HG02798 (cell line): Measurements from ENCODE around the gene FCGR3B.
"Not testable (repeated sequence)": the region's sequence is repeated elsewhere in the genome, so short reads cannot be mapped to it uniquely, and the experiment has no call there.

Source experiments
- ATAC-seq: cut with Tn5 transposase; IDR thresholded peaks from one replicate; pipeline ENCODE4 v1.9.1; 2021; ENCODE audit warnings: mild to moderate bottlenecking; ENCODE audit not compliant: unreplicated experiment, poor library complexity

FCGR3B gene

GRCh38 chr1:161631076-161631475 is at the start of gene FCGR3B:
TSS of gene FCGR3B (minus strand) at chr1:161631176. CDS start at chr1:161631094, 82 bp downstream.
- no peak for ATAC-seq

GRCh38 chr1:161678500-161678899 is 47.5 kb upstream of the FCGR3B start:
- no peak for ATAC-seq

- ATAC-seq: no peak
Measured at GRCh38 chr1:161676958-161677689, 46.1 kb upstream of the FCGR3B start.

- ATAC-seq: no peak
Measured at GRCh38 chr1:161676441-161676840, 45.5 kb upstream of the FCGR3B start.

GRCh38 chr1:161674908-161675307 is 43.9 kb upstream of the FCGR3B start:
- ATAC-seq: not testable (repeated sequence)

- not testable (repeated sequence) for ATAC-seq
Measured at GRCh38 chr1:161674447-161674846, 43.5 kb upstream of the FCGR3B start.

GRCh38 chr1:161673437-161673836 is 42.5 kb upstream of the FCGR3B start:
- not testable (repeated sequence) for ATAC-seq

GRCh38 chr1:161671045-161672020 is 40.4 kb upstream of the FCGR3B start:
- not testable (repeated sequence) for ATAC-seq

GRCh38 chr1:161664689-161665088 is 33.7 kb upstream of the FCGR3B start:
- ATAC-seq: not testable (repeated sequence)

- ATAC-seq: peak; percentile 9
Measured at GRCh38 chr1:161663569-161663968, 32.6 kb upstream of the FCGR3B start.

- peak; percentile 62 for ATAC-seq
Measured at GRCh38 chr1:161662684-161663339, 31.8 kb upstream of the FCGR3B start, which contains the start of gene FCGR2B. TSS of gene FCGR2B (plus strand) at chr1:161663143. CDS start at chr1:161663242, 99 bp downstream.

- peak; percentile 53 for ATAC-seq
Measured at GRCh38 chr1:161661660-161662311, 30.8 kb upstream of the FCGR3B start.

GRCh38 chr1:161658524-161658923 is 27.5 kb upstream of the FCGR3B start:
- not testable (repeated sequence) for ATAC-seq

- not testable (repeated sequence) for ATAC-seq
Measured at GRCh38 chr1:161653971-161654370, 23.0 kb upstream of the FCGR3B start.

- ATAC-seq: not testable (repeated sequence)
Measured at GRCh38 chr1:161653541-161653940, 22.6 kb upstream of the FCGR3B start.

- peak; percentile 52 for ATAC-seq
Measured at GRCh38 chr1:161647507-161648360, 16.8 kb upstream of the FCGR3B start.

- ATAC-seq: not testable (repeated sequence)
Measured at GRCh38 chr1:161644855-161645254, 13.9 kb upstream of the FCGR3B start.

- not testable (repeated sequence) for ATAC-seq
Measured at GRCh38 chr1:161643481-161644208, 12.7 kb upstream of the FCGR3B start.
